MM.1S (cell line): ENCODE measurements around the gene TMEM82.

Experiments
- DNase-seq: peaks from one replicate; pipeline ENCODE4 v3.0.0-alpha.2; 2015
- H2AFZ ChIP-seq: fragments of 300-600 bp; sonication (generic); 2 replicates; pipeline ENCODE4 v1.6.0; 2016; ENCODE audit warnings: antibody characterized with exemption, low read length
- H3F3A ChIP-seq: fragments of 300-600 bp; sonication (generic); 2 replicates; pipeline ENCODE4 v1.6.1; 2016; ENCODE audit warnings: mild to moderate bottlenecking, antibody characterized with exemption, low read length, moderate library complexity, mixed read lengths; ENCODE audit not compliant: insufficient read depth
- H3K27ac ChIP-seq: fragments of 300-600 bp; sonication (generic); 2 replicates; pipeline ENCODE4 v1.5.1; 2016; ENCODE audit warnings: mild to moderate bottlenecking, low read length
- H3K27me3 ChIP-seq: fragments of 300-600 bp; sonication (generic); replicated peaks from 2 replicates; pipeline ENCODE4 v1.6.0; 2016; ENCODE audit warnings: low read length; ENCODE audit not compliant: insufficient read depth
- H3K36me3 ChIP-seq: fragments of 300-600 bp; sonication (generic); replicated peaks from 2 replicates; pipeline ENCODE4 v1.6.1; 2016; ENCODE audit warnings: mild to moderate bottlenecking, low read length, mixed read lengths; ENCODE audit not compliant: insufficient read depth
- H3K4me1 ChIP-seq: fragments of 300-600 bp; sonication (generic); 2 replicates; pipeline ENCODE4 v1.6.1; 2016; ENCODE audit warnings: low read length, mixed read lengths
- H3K4me2 ChIP-seq: fragments of 300-600 bp; sonication (generic); 2 replicates; pipeline ENCODE4 v1.6.0; 2016; ENCODE audit warnings: low read depth, low read length
- H3K4me3 ChIP-seq: fragments of 300-600 bp; sonication (generic); 2 replicates; pipeline ENCODE4 v1.5.1; 2016; ENCODE audit warnings: low read length, mixed read lengths
- H3K79me2 ChIP-seq: fragments of 300-600 bp; sonication (generic); 2 replicates; pipeline ENCODE4 v1.6.1; 2016; ENCODE audit warnings: mixed run types, low read length, mixed read lengths
- H3K9ac ChIP-seq: fragments of 300-600 bp; sonication (generic); 2 replicates; pipeline ENCODE4 v1.6.1; 2016; ENCODE audit warnings: low read length, mixed read lengths
- H3K9me2 ChIP-seq: fragments of 300-600 bp; sonication (generic); replicated peaks from 2 replicates; pipeline ENCODE4 v1.6.1; 2016; ENCODE audit warnings: mild to moderate bottlenecking, low read length, mixed read lengths; ENCODE audit not compliant: insufficient read depth
- H3K9me3 ChIP-seq: fragments of 300-600 bp; sonication (generic); replicated peaks from 2 replicates; pipeline ENCODE4 v1.6.1; 2016; ENCODE audit warnings: mild to moderate bottlenecking, low read length, mixed read lengths; ENCODE audit not compliant: insufficient read depth
- H4K20me1 ChIP-seq: fragments of 300-600 bp; sonication (generic); 2 replicates; pipeline ENCODE4 v1.6.1; 2016; ENCODE audit warnings: mild to moderate bottlenecking, low read length, moderate library complexity, mixed read lengths; ENCODE audit not compliant: insufficient read depth
- EZH2 ChIP-seq: fragments of 300-600 bp; sonication (generic); optimal IDR thresholded peaks from 2 replicates; pipeline ENCODE3; 2017; ENCODE audit warnings: low read depth, mild to moderate bottlenecking, antibody characterized with exemption, low read length, mixed read lengths
- EZH2phosphoT487 ChIP-seq: fragments of 300-600 bp; sonication (generic); IDR thresholded peaks from 2 replicates; pipeline ENCODE4 v1.6.1; 2018; ENCODE audit warnings: antibody characterized with exemption, low read length
- TF ChIP-seq, protein P1 (sequence below): fragments of 300-600 bp; sonication (generic); IDR thresholded peaks from 2 replicates; pipeline ENCODE4 v1.5.1; 2016; ENCODE audit warnings: antibody characterized with exemption, low read length, mixed read lengths

The TMEM82 gene

DNA sequence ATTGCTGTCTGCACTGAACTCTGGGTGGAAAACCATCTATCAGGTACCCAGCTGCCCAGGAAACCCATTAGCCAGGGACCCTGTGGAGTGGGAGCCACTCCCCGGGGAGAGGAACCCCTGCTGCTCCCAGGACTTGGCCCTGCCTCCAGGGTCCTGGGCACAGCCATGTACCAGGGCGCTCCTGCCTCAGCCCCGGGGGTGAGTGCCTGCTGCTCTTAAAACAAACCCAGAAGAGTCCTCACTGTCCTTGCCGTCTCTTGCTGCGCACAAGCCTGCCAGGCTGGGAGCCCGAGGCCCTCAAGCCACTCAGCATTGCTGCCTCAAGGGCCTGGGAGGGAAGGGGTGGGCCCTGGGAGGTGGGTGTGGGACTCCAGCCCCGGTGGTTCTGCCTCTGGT, 9.6 kb upstream of the TMEM82 start:
- DNase-seq = no peak
- Histone ChIP-seq H3K36me3 (no peaks in the 10 kb centered on the region), H3K9ac (no peak overlapping the region), H3K27ac (no peak overlapping the region), H3F3A (no peaks in the 10 kb centered on the region), H4K20me1 (no peaks in the 10 kb centered on the region), H3K9me3 (no peaks in the 10 kb centered on the region), H3K4me3 (no peak overlapping the region), H3K4me1 (no peaks in the 10 kb centered on the region), H3K4me2 (no peak overlapping the region), H3K79me2 (no peaks in the 10 kb centered on the region), H3K9me2 (no peaks in the 10 kb centered on the region), H3K27me3 (no peaks in the 10 kb centered on the region), H2AFZ (no peak overlapping the region)
- TF ChIP-seq EZH2 (no peak), EZH2phosphoT487 (no peak)
- TF ChIP-seq, protein P1, sequence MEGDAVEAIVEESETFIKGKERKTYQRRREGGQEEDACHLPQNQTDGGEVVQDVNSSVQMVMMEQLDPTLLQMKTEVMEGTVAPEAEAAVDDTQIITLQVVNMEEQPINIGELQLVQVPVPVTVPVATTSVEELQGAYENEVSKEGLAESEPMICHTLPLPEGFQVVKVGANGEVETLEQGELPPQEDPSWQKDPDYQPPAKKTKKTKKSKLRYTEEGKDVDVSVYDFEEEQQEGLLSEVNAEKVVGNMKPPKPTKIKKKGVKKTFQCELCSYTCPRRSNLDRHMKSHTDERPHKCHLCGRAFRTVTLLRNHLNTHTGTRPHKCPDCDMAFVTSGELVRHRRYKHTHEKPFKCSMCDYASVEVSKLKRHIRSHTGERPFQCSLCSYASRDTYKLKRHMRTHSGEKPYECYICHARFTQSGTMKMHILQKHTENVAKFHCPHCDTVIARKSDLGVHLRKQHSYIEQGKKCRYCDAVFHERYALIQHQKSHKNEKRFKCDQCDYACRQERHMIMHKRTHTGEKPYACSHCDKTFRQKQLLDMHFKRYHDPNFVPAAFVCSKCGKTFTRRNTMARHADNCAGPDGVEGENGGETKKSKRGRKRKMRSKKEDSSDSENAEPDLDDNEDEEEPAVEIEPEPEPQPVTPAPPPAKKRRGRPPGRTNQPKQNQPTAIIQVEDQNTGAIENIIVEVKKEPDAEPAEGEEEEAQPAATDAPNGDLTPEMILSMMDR = no peak

GRCh38 chr1:15733218-15733725, 9.0 kb upstream of the TMEM82 start:
- no peak for DNase-seq
- Histone ChIP-seq H3K9me2 (no peaks in the 10 kb centered on the region), H3K27ac (no peak overlapping the region), H3K36me3 (no peaks in the 10 kb centered on the region), H3K4me3 (no peak overlapping the region), H3K9ac (no peak overlapping the region), H3K9me3 (no peaks in the 10 kb centered on the region), H3K4me1 (no peaks in the 10 kb centered on the region), H4K20me1 (no peaks in the 10 kb centered on the region), H3K27me3 (no peaks in the 10 kb centered on the region), H3F3A (no peaks in the 10 kb centered on the region), H3K4me2 (no peak overlapping the region), H2AFZ (no peak overlapping the region), H3K79me2 (no peaks in the 10 kb centered on the region)
- TF ChIP-seq, protein P1 = no peak
- TF ChIP-seq EZH2phosphoT487 (no peak), EZH2 (no peak)

DNA sequence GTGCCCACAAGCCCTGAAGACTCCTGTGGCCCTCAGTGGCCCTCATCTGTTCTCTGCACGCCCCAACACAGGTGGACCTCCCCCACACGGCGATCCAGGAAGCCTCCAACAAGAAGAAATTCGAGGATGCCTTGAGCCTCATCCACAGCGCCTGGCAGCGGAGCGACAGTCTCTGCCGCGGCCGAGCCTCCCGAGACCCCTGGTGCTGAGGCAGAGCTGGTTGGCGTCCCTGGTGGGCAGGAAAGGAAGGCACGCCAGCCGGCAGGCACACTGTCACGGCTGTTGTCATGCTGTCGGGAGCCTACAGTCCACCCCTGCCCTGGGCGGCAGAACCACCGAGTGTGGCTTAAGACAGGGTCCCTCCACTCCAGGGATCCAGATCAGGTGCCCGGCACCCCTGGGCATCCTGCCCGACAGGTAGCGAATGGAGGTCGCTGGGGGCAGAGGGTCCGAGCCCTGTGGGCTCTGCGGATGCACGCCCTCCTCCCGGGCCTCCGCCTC, 8.5 kb upstream of the TMEM82 start:
- no peaks in the 10 kb centered on the region for H3K79me2 ChIP-seq
- no peak overlapping the region for H3K9ac ChIP-seq
- no peaks in the 10 kb centered on the region for H3K27me3 ChIP-seq
- H3K4me1 ChIP-seq = no peaks in the 10 kb centered on the region
- no peak overlapping the region for H2AFZ ChIP-seq
- H3F3A ChIP-seq = no peaks in the 10 kb centered on the region
- no peaks in the 10 kb centered on the region for H4K20me1 ChIP-seq
- no peak overlapping the region for H3K27ac ChIP-seq
- no peak overlapping the region for H3K4me3 ChIP-seq
- H3K9me3 ChIP-seq = no peaks in the 10 kb centered on the region
- no peaks in the 10 kb centered on the region for H3K9me2 ChIP-seq
- H3K4me2 ChIP-seq = no peak overlapping the region
- no peak for DNase-seq
- no peaks in the 10 kb centered on the region for H3K36me3 ChIP-seq
- TF ChIP-seq, protein P1 = no peak
- no peak for TF ChIP-seq EZH2
- TF ChIP-seq EZH2phosphoT487 = no peak
